ENCODE data around the gene TRIM6.
"Not testable (repeated sequence)": the region's sequence is repeated elsewhere in the genome, so short reads cannot be mapped to it uniquely, and the experiment has no call there.

The TRIM6 gene

GRCh38 chr11:5574654-5575053 is 21.8 kb upstream of the TRIM6 start:
- H3K9me3 ChIP-seq (replicated peaks in 1 of 11), result no peaks in the 10 kb centered on the region
- no peak overlapping the region for H3K4me2 ChIP-seq
- H3K4me1 ChIP-seq, result no peaks in the 10 kb centered on the region
- H3K36me3 ChIP-seq, result no peaks in the 10 kb centered on the region
- no peak overlapping the region for H3K4me3 ChIP-seq
- no peaks in the 10 kb centered on the region for H3K27me3 ChIP-seq
- no peaks in the 10 kb centered on the region for H4K20me1 ChIP-seq
- H3K27ac ChIP-seq, result no peak overlapping the region
- no peak overlapping the region for H3K9ac ChIP-seq
- TF ChIP-seq Cebpa-rat (IDR thresholded peaks at IDR 0.05), result no peak

- Histone ChIP-seq H3K27me3 (no peaks in the 10 kb centered on the region), H3K4me3 (no peak overlapping the region), H3K27ac (no peak overlapping the region), H4K20me1 (no peaks in the 10 kb centered on the region), H3K4me2 (no peak overlapping the region), H3K4me1 (no peaks in the 10 kb centered on the region), H3K9me3 (replicated peaks in 1 of 11) (no peaks in the 10 kb centered on the region), H3K9ac (no peak overlapping the region), H3K36me3 (no peaks in the 10 kb centered on the region)
- TF ChIP-seq Cebpa-rat (IDR thresholded peaks at IDR 0.05), result no peak
Measured at GRCh38 chr11:5575152-5575551, 21.3 kb upstream of the TRIM6 start.

- Histone ChIP-seq H3K9ac (no peak overlapping the region), H3K36me3 (no peaks in the 10 kb centered on the region), H3K9me3 (replicated peaks in 1 of 11) (no peaks in the 10 kb centered on the region), H3K4me2 (no peak overlapping the region), H3K27me3 (no peaks in the 10 kb centered on the region), H4K20me1 (no peaks in the 10 kb centered on the region), H3K4me3 (no peak overlapping the region), H3K4me1 (no peaks in the 10 kb centered on the region), H3K27ac (no peak overlapping the region)
- no peak for TF ChIP-seq Cebpa-rat (IDR thresholded peaks at IDR 0.05)
Measured at GRCh38 chr11:5577101-5577500, 19.3 kb upstream of the TRIM6 start.

GRCh38 chr11:5580577-5580976 is 15.9 kb upstream of the TRIM6 start, which contains the start of gene OR52B6:
Gene OR52B6, plus strand, starts transcription at chr11:5580877. Its CDS starts 0 bp downstream, at chr11:5580877.
- H3K4me3 ChIP-seq, result no peak within 1 kb of the TSS
- no peaks in the 10 kb centered on the region for H4K20me1 ChIP-seq
- H3K36me3 ChIP-seq, result no peaks in the 10 kb centered on the region
- no peaks in the 10 kb centered on the region for H3K9me3 ChIP-seq (replicated peaks in 1 of 11)
- H3K4me1 ChIP-seq, result no peaks in the 10 kb centered on the region
- H3K4me2 ChIP-seq, result no peak within 1 kb of the TSS
- no peak within 1 kb of the TSS for H3K9ac ChIP-seq
- TF ChIP-seq Cebpa-rat (IDR thresholded peaks at IDR 0.05), result no peak
- no peaks in the 10 kb centered on the region for H3K27me3 ChIP-seq
- no peak within 1 kb of the TSS for H3K27ac ChIP-seq

- Histone ChIP-seq H3K4me2 (no peak overlapping the region), H3K27ac (no peak overlapping the region), H3K9ac (no peak overlapping the region), H3K4me1 (no peaks in the 10 kb centered on the region), H4K20me1 (no peaks in the 10 kb centered on the region), H3K36me3 (no peaks in the 10 kb centered on the region), H3K27me3 (no peaks in the 10 kb centered on the region), H3K4me3 (no peak overlapping the region), H3K9me3 (replicated peaks in 1 of 11) (no peaks in the 10 kb centered on the region)
- no peak for TF ChIP-seq Cebpa-rat (IDR thresholded peaks at IDR 0.05)
Measured at GRCh38 chr11:5581014-5581413, 15.4 kb upstream of the TRIM6 start.

GRCh38 chr11:5584458-5584857 is 12.0 kb upstream of the TRIM6 start:
- H3K4me1 ChIP-seq; H3K27ac ChIP-seq; H3K9me3 ChIP-seq (replicated peaks in 1 of 11); H3K27me3 ChIP-seq; H4K20me1 ChIP-seq; H3K4me3 ChIP-seq; H3K36me3 ChIP-seq; H3K4me2 ChIP-seq; H3K9ac ChIP-seq: not testable (repeated sequence)

- H3K4me1 ChIP-seq, H4K20me1 ChIP-seq, H3K27ac ChIP-seq, H3K4me3 ChIP-seq, H3K27me3 ChIP-seq, H3K9ac ChIP-seq, H3K36me3 ChIP-seq, H3K4me2 ChIP-seq: not testable (repeated sequence)
- H3K9me3 ChIP-seq (replicated peaks in 1 of 11), result peaks cover 10 to 22% (median 19%) of the 10 kb centered on the region in 11 experiments; a peak in 18 of 22 replicates
Measured at GRCh38 chr11:5589906-5590305, 6.5 kb upstream of the TRIM6 start.

GRCh38 chr11:5591613-5592012 is 4.8 kb upstream of the TRIM6 start:
- Histone ChIP-seq H3K27ac (no peak overlapping the region), H3K4me3 (no peak overlapping the region), H3K36me3 (no peaks in the 10 kb centered on the region), H3K27me3 (no peaks in the 10 kb centered on the region), H4K20me1 (no peaks in the 10 kb centered on the region), H3K9ac (no peak overlapping the region), H3K4me2 (no peak overlapping the region), H3K4me1 (peaks cover 0 to 8% (median 3%) of the 10 kb centered on the region in 10 experiments; a peak in 7 of 20 replicates), H3K9me3 (replicated peaks in 1 of 11) (peaks cover 10 to 22% (median 19%) of the 10 kb centered on the region in 11 experiments; a peak in 18 of 22 replicates)
- TF ChIP-seq Cebpa-rat (IDR thresholded peaks at IDR 0.05), result no peak

GRCh38 chr11:5592615-5593014 is 3.8 kb upstream of the TRIM6 start:
- peaks cover 7 to 18% (median 13%) of the 10 kb centered on the region in 10 experiments; a peak in 17 of 20 replicates for H3K4me1 ChIP-seq
- no peaks in the 10 kb centered on the region for H4K20me1 ChIP-seq
- H3K9ac ChIP-seq, result no peak overlapping the region
- no peak overlapping the region for H3K27ac ChIP-seq
- no peak overlapping the region for H3K4me2 ChIP-seq
- no peak for TF ChIP-seq Cebpa-rat (IDR thresholded peaks at IDR 0.05)
- H3K36me3 ChIP-seq, result no peaks in the 10 kb centered on the region
- H3K9me3 ChIP-seq (replicated peaks in 1 of 11), result peaks cover 10 to 22% (median 19%) of the 10 kb centered on the region in 11 experiments; a peak in 18 of 22 replicates
- H3K27me3 ChIP-seq, result no peaks in the 10 kb centered on the region
- no peak overlapping the region for H3K4me3 ChIP-seq

- H3K9me3 ChIP-seq (replicated peaks in 1 of 11), result peaks cover 10 to 22% (median 19%) of the 10 kb centered on the region in 11 experiments; a peak in 18 of 22 replicates
- H3K36me3 ChIP-seq, result no peaks in the 10 kb centered on the region
- TF ChIP-seq Cebpa-rat (IDR thresholded peaks at IDR 0.05), result no peak
- H3K9ac ChIP-seq, result no peak overlapping the region
- no peaks in the 10 kb centered on the region for H3K27me3 ChIP-seq
- no peaks in the 10 kb centered on the region for H4K20me1 ChIP-seq
- H3K4me2 ChIP-seq, result no peak overlapping the region
- no peak overlapping the region for H3K27ac ChIP-seq
- H3K4me1 ChIP-seq, result peaks cover 12 to 24% (median 18%) of the 10 kb centered on the region in 10 experiments; a peak in 18 of 20 replicates
- no peak overlapping the region for H3K4me3 ChIP-seq
Measured at GRCh38 chr11:5593146-5593545, 3.3 kb upstream of the TRIM6 start.
